Endodermal cell (in vitro differentiated cells): ENCODE results near the gene GANAB. TPM values are rescaled to one million over a fixed set of nuclear protein-coding genes. Genes with fewer than 3 reads are reported as not detected.
A peak's percentile ranks its signal among the peaks of the same experiment; 100 is the strongest.
"Not testable (repeated sequence)": the region's sequence is repeated elsewhere in the genome, so short reads cannot be mapped to it uniquely, and the experiment has no call there.

Experiments used
- DNase-seq: peaks from one replicate; pipeline ENCODE4 v3.0.0-alpha.2; 2017
- H3K27ac ChIP-seq: 2 replicates; pipeline ENCODE4 v1.5.1; 2013; ENCODE audit warnings: mild to moderate bottlenecking, low read depth, low read length, moderate library complexity
- H3K27me3 ChIP-seq: 2 replicates; pipeline ENCODE4 v1.6.1; 2013; ENCODE audit warnings: mild to moderate bottlenecking, low read length, moderate library complexity; ENCODE audit not compliant: insufficient read depth, control insufficient read depth, poor library complexity, severe bottlenecking
- H3K36me3 ChIP-seq: 2 replicates; pipeline ENCODE4 v1.7.0; 2013; ENCODE audit warnings: mild to moderate bottlenecking, low read length, moderate library complexity; ENCODE audit not compliant: control insufficient read depth, insufficient read depth
- H3K4me1 ChIP-seq: one replicate; pipeline ENCODE4 v1.7.0; 2013; ENCODE audit warnings: low read length; ENCODE audit not compliant: control insufficient read depth, insufficient read depth
- H3K4me3 ChIP-seq: 2 replicates; pipeline ENCODE4 v1.5.1; 2013; ENCODE audit warnings: mild to moderate bottlenecking, low read length, moderate library complexity
- H3K9ac ChIP-seq: 2 replicates; pipeline ENCODE4 v1.6.1; 2013; ENCODE audit warnings: mild to moderate bottlenecking, low read length, moderate library complexity; ENCODE audit not compliant: poor library complexity, severe bottlenecking; ENCODE audit errors: extremely low read depth
- H3K9me3 ChIP-seq: 2 replicates; pipeline ENCODE4 v1.6.1; 2013; ENCODE audit warnings: mild to moderate bottlenecking, low read length, moderate library complexity; ENCODE audit not compliant: control insufficient read depth
- H3K27ac Mint-ChIP-seq: 2 replicates; pipeline ENCODE4 v1.8.0; 2020; ENCODE audit warnings: mixed read lengths
- H3K27me3 Mint-ChIP-seq: 2 replicates; pipeline ENCODE4 v1.8.0; 2021; ENCODE audit warnings: mild to moderate bottlenecking, mixed read lengths; ENCODE audit not compliant: insufficient read depth
- H3K36me3 Mint-ChIP-seq: 2 replicates; pipeline ENCODE4 v1.8.0; 2020; ENCODE audit warnings: low read depth, mixed read lengths
- H3K4me1 Mint-ChIP-seq: 2 replicates; pipeline ENCODE4 v1.8.0; 2020; ENCODE audit warnings: mixed read lengths
- H3K4me3 Mint-ChIP-seq: 2 replicates; pipeline ENCODE4 v1.8.0; 2020; ENCODE audit warnings: mild to moderate bottlenecking, moderate library complexity, mixed read lengths
- H3K9me3 Mint-ChIP-seq: 2 replicates; pipeline ENCODE4 v1.8.0; 2020; ENCODE audit warnings: mild to moderate bottlenecking, mixed read lengths
- CTCF ChIP-seq: fragments of 200-600 bp; sonication (generic); conservative IDR thresholded peaks from 2 replicates; pipeline ENCODE4 v1.5.0; 2021; ENCODE audit warnings: antibody characterized with exemption, mild to moderate bottlenecking
- WGBS, 2 experiments: methylation state at CpG; one replicate each; pipeline versions ENCODE4 v1.1.5 to v1.1.7; 2013; ENCODE audit warnings: missing lambda C conversion rate in 2 of 2, mixed read lengths in 1 of 2; ENCODE audit not compliant: insufficient coverage in 1 of 2, insufficient read length in 1 of 2; 5-methylcytosine and 5-hydroxymethylcytosine counted together
- total RNA-seq, 2 donors: library from RNA; stranded (reverse); fragmentation: NEBNext Ultra II Directional in 1 of 2; extraction: Animal tissue kit (Norgen Biotek cat#: 25700) in 1 of 2; gene quantifications; 2 replicates in 1 of 2; 3 replicates in 1 of 2; pipeline ENCODE4 v1.2.1, GENCODE V29; 2021

The GANAB gene
- total RNA-seq, 2 donors from 2014 or later = 377 to 402 TPM

GRCh38 chr11:62591448-62592145, 54.8 kb downstream of the GANAB start, which contains the start of gene TUT1:
Gene TUT1, minus strand, starts transcription at chr11:62591523. Its CDS starts 38 bp downstream, at chr11:62591485.
- H3K36me3 Mint-ChIP-seq = peaks cover 50% of the 10 kb centered on the region
- peak within 1 kb of the TSS; percentile 97 for H3K27ac Mint-ChIP-seq
- no peaks in the 10 kb centered on the region for H3K9me3 ChIP-seq
- no peaks in the 10 kb centered on the region for H3K27me3 Mint-ChIP-seq
- H3K4me3 Mint-ChIP-seq = peak within 1 kb of the TSS; percentile 87
- 0 to 1% methylated on average over 37 to 58 of the region's 58 CpGs for WGBS, 2 experiments
- no peak for TF ChIP-seq CTCF
- H3K4me3 ChIP-seq = peak within 1 kb of the TSS; percentile 99
- peaks cover 15% of the 10 kb centered on the region for H3K4me1 Mint-ChIP-seq
- peaks cover 57% of the 10 kb centered on the region for H3K36me3 ChIP-seq
- peak within 1 kb of the TSS; percentile 96 for H3K27ac ChIP-seq
- peak; percentile 99 for DNase-seq
- H3K9ac ChIP-seq = peak within 1 kb of the TSS; percentile 79
- no peaks in the 10 kb centered on the region for H3K9me3 Mint-ChIP-seq
- no peaks in the 10 kb centered on the region for H3K27me3 ChIP-seq
- no peaks in the 10 kb centered on the region for H3K4me1 ChIP-seq

- peak overlapping the region; percentile 87 for H3K4me3 Mint-ChIP-seq
- H3K36me3 Mint-ChIP-seq = peaks cover 38% of the 10 kb centered on the region
- TF ChIP-seq CTCF = peak; percentile 69
- H3K4me1 Mint-ChIP-seq = peaks cover 15% of the 10 kb centered on the region
- H3K27ac Mint-ChIP-seq = no peak overlapping the region
- no peaks in the 10 kb centered on the region for H3K27me3 ChIP-seq
- no peaks in the 10 kb centered on the region for H3K9me3 ChIP-seq
- no peaks in the 10 kb centered on the region for H3K9me3 Mint-ChIP-seq
- peaks cover 44% of the 10 kb centered on the region for H3K36me3 ChIP-seq
- H3K4me3 ChIP-seq = no peak overlapping the region
- 73 to 79% methylated on average over 16 to 18 of the region's 18 CpGs for WGBS, 2 experiments
- no peaks in the 10 kb centered on the region for H3K4me1 ChIP-seq
- no peak overlapping the region for H3K9ac ChIP-seq
- no peaks in the 10 kb centered on the region for H3K27me3 Mint-ChIP-seq
- H3K27ac ChIP-seq = no peak overlapping the region
- no peak for DNase-seq
These were observed 57.3 kb downstream of the GANAB start for GRCh38 chr11:62588966-62589637.

DNA sequence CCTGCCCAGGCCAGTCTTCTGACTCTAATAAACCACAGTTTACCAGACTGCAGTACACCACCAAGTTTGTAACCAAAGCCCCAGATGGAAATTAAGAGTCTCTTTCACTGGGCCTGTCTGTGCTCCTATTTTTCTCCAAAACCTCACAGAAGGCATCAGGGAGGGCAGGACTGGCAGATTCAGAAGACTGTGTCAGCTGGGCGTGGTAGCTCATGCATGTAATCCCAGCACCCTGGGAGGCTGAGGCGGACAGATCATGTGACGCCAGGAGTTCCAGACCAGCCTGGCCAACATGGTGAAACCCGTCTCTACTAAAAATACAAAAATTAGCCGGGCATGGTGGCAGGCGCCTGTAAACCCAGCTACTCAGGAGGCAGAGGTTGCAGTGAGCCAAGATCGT, 61.1 kb downstream of the GANAB start:
- not testable (repeated sequence) for H3K27me3 ChIP-seq, H3K9ac ChIP-seq, DNase-seq, H3K4me1 Mint-ChIP-seq, H3K4me1 ChIP-seq, H3K9me3 ChIP-seq, H3K27me3 Mint-ChIP-seq, H3K4me3 ChIP-seq, H3K9me3 Mint-ChIP-seq, H3K27ac ChIP-seq, H3K4me3 Mint-ChIP-seq, H3K27ac Mint-ChIP-seq
- peaks cover 47% of the 10 kb centered on the region for H3K36me3 Mint-ChIP-seq
- H3K36me3 ChIP-seq = peaks cover 54% of the 10 kb centered on the region
- 95 to 96% methylated on average over 6 to 7 of the region's 7 CpGs for WGBS, 2 experiments

DNA sequence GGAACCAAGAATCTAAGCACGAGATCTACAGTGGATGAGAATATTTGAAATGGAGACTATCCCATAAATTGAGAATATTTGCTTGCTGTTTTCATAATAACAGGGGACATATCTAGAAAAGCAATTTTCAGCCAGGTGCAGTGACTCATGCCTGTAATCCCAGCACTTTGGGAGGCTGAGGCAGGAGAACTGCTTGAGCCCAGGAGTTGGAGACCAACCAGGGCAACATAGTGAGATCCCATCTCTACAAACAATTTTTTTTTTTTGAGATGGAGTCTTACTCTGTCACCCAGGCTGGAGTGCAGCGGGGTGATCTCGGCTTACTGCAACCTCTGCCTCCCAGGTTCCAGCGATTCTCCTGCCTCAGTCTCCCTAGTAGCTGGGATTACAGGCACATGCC, 64.7 kb downstream of the GANAB start:
- not testable (repeated sequence) for H3K4me3 Mint-ChIP-seq, H3K4me1 ChIP-seq, H3K27ac Mint-ChIP-seq, DNase-seq, H3K27me3 ChIP-seq, H3K4me3 ChIP-seq, H3K27me3 Mint-ChIP-seq, H3K9ac ChIP-seq, H3K4me1 Mint-ChIP-seq, H3K27ac ChIP-seq, H3K9me3 Mint-ChIP-seq, H3K9me3 ChIP-seq
- H3K36me3 Mint-ChIP-seq = peaks cover 52% of the 10 kb centered on the region
- peaks cover 49% of the 10 kb centered on the region for H3K36me3 ChIP-seq
- WGBS, 2 experiments = 97% methylated on average over 4 of the region's 4 CpGs
